GM12801 (cell line): ENCODE measurements around the gene HMOX1.

ENCODE experiments used
- TF ChIP-seq, protein P1 (sequence below): IDR thresholded peaks from one replicate; pipeline ENCODE4 v1.5.1; 2011; ENCODE audit warnings: control low read depth; ENCODE audit not compliant: insufficient read length; ENCODE audit errors: extremely low read depth

HMOX1 gene

DNA sequence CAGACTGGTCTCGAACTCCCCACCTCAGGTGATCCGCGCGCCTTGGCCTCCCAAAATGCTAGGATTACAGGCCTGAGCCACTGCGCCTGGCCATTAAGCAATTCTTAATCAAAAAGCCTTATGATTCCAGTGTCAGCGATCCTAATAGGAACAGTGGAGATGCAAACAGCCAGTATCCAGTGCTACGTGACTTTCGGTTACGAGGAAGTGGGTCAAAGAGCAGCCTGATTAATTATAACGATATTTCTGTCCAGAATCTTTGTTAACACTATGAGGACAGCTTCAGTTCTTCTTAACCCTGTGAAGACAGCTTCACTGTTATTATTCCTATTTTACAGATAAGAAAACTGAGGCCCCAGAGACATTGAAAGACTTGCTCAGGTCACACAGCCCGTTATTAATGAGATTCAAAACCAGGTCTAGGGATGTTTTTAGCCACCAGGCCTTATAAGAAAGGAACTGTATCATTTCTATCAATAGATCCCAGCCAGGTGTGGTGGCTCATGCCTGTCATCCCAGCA is 17.3 kb upstream of the HMOX1 start:
- TF ChIP-seq, protein P1, sequence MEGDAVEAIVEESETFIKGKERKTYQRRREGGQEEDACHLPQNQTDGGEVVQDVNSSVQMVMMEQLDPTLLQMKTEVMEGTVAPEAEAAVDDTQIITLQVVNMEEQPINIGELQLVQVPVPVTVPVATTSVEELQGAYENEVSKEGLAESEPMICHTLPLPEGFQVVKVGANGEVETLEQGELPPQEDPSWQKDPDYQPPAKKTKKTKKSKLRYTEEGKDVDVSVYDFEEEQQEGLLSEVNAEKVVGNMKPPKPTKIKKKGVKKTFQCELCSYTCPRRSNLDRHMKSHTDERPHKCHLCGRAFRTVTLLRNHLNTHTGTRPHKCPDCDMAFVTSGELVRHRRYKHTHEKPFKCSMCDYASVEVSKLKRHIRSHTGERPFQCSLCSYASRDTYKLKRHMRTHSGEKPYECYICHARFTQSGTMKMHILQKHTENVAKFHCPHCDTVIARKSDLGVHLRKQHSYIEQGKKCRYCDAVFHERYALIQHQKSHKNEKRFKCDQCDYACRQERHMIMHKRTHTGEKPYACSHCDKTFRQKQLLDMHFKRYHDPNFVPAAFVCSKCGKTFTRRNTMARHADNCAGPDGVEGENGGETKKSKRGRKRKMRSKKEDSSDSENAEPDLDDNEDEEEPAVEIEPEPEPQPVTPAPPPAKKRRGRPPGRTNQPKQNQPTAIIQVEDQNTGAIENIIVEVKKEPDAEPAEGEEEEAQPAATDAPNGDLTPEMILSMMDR: no peak

DNA sequence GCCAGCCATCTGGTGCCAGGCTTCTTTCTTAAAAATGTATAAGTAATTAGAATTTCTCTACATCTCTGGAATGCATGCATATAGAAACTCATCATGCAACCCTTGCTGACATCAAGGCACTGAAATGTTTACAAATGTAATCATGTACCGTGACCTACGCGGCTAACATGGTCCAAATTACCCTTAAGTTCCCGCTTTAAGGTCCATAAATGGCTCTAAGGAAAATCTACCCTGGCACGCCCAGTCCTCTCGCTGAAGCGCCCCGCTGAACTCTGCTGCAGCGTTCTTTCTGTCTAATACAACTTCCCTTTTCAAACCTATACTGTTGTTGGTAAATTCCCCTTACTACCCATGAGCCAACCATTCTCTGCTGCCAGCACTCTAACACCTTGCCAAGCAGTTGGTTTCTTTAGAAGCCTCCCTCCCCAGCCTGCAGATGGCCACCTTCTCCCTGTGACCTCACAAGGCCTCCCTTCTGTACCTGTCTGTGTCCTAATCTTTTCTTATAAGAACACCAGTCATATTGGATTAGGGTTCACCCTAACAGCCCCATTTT is 13.5 kb upstream of the HMOX1 start:
- TF ChIP-seq, protein P1: no peak

DNA sequence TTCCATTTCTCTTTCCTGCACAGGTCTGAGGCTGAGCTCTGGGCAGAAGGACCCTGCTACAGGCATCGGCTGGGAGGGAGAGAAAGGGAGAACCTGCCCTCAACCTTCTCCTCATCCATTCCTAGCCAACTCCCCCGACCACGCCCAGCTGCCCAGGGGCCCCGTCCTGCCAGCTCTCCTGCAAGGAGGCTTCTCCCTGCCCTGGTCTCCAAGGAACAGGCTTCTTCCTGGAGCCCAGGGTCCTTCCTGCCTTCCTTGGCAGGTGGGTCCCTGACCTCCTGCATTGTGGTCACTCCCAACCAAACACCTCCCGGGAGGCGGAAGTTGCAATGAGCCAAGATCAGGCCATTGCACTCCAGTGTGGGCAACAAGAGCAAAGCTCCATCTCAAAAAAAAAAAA is 12.5 kb upstream of the HMOX1 start:
- TF ChIP-seq, protein P1: no peak

- TF ChIP-seq, protein P1: no peak
These were observed 10.9 kb upstream of the HMOX1 start for GRCh38 chr22:35369996-35370395.

DNA sequence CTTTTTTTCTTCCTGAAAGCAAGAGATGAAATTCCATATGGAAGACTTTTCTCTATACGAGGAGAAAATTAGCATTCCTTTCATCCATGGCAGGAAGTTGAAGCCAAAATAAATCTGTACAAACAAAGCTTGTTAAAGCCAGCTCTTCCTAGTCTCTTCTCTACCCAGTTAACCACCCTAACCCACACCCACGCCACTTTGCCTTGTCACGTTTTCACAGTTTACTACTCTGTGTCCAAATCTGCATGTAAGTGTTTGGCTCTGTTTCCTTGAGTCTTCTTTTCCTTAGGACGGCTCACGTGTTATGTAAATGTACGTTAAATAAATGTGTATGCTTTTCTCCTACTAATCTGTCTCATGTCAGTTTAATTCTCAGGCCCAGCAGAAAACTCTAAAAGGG is 7.1 kb upstream of the HMOX1 start:
- TF ChIP-seq, protein P1: no peak

DNA sequence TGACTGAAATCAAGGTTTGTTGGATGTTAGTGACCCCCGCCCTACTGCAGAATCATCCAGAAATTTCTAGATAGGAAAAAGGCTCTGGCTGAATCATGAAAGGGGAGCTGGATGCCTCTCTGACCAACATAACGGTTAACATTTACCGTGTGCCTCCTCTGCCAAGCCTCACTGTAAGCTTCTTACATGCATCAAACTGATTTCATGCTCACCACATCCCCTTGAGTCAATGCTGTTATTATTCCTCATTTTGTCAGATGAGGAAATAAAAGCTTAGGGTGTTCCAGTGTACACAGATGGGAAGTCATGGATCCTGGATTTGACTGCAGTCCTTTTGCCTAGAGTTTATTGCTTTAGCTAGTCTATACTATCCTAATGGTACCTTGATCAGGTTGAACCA is 5.9 kb upstream of the HMOX1 start:
- TF ChIP-seq, protein P1: no peak

- TF ChIP-seq, protein P1: no peak
These were observed 5.4 kb upstream of the HMOX1 start for GRCh38 chr22:35375526-35375925.
